NT2/D1 (cell line): Measurements from ENCODE around the gene NUDT17.

Source experiments
- YY1 ChIP-seq: IDR thresholded peaks from 2 replicates; pipeline ENCODE4 v1.6.1; 2011; ENCODE audit not compliant: insufficient read length, insufficient read depth
- ZNF274 ChIP-seq: IDR thresholded peaks from 2 replicates; pipeline ENCODE4 v1.6.1; 2011; ENCODE audit warnings: mild to moderate bottlenecking, low read depth, low read length

DNA sequence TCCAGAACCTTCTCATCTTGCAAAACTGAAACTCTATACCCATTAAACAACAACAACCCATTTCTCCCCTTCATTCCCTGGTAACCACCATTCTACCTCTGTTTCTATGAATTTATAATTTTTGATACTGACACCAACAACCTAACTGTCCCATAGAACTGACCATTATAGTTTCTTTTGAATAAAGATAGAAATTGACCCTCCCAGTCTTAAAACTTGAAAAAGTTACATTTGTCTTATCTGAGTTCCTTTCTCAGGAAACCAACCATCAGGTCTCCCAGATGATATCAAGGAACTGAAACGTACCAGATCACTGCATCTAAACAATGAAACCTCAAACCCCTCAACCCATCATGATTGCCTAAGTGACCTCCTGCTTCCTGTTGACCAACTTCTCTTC, 48.7 kb upstream of the NUDT17 start:
- TF ChIP-seq YY1 (no peak), ZNF274 (no peak)
